Esophagus squamous epithelium (tissue), 5 donors: ENCODE data around the gene TMEM145. TPM values are rescaled to one million over a fixed set of nuclear protein-coding genes. Genes with fewer than 3 reads are reported as not detected.

Source experiments
- DNase-seq: peaks from one replicate; lab custom pipeline; 2025; lab: John Stamatoyannopoulos, UW
- H3K27ac ChIP-seq, 4 donors: fragments of 200-600 bp; sonication (generic); one replicate each; pipeline ENCODE4 v1.5.1; 2016 to 2019; ENCODE audit warnings: mild to moderate bottlenecking in 1 of 4
- H3K27me3 ChIP-seq, 4 donors: fragments of 200-600 bp; sonication (generic); 1 replicate in 3 of 4; 2 replicates in 1 of 4; pipeline versions ENCODE4 v1.5.1 to v1.6.0; 2017 to 2021; ENCODE audit warnings: antibody characterized with exemption in 1 of 4
- H3K36me3 ChIP-seq, 3 donors: fragments of 200-600 bp; sonication (generic); one replicate each; pipeline ENCODE4 v1.5.1; 2016 to 2019
- H3K4me1 ChIP-seq, 3 donors: fragments of 200-600 bp; sonication (generic); one replicate each; pipeline ENCODE4 v1.5.1; 2017 to 2019
- H3K4me3 ChIP-seq, 4 donors: fragments of 200-600 bp; sonication (generic); 1 replicate in 3 of 4; 2 replicates in 1 of 4; pipeline ENCODE4 v1.5.1; 2016 to 2019; ENCODE audit warnings: mild to moderate bottlenecking in 2 of 4, moderate library complexity in 1 of 4
- H3K9me3 ChIP-seq, 3 donors: fragments of 200-600 bp; sonication (generic); one replicate each; pipeline ENCODE4 v1.5.1; 2016 to 2019
- POLR2A ChIP-seq, 4 donors: fragments of 450-650 bp; IDR thresholded peaks; one replicate each; pipeline ENCODE4 v1.6.1; 2017; ENCODE audit warnings: antibody characterized with exemption in 4 of 4, mild to moderate bottlenecking in 4 of 4, moderate library complexity in 3 of 4
- WGBS, 2 donors: methylation state at CpG; one replicate each; pipeline ENCODE4 v1.1.5; 2018; 5-methylcytosine and 5-hydroxymethylcytosine counted together
- intact Hi-C: fragments of 100-400 bp; cut with DNase I; formaldehyde crosslinking; loops from one replicate; pipeline ENCODE4 v1.15.0; 2022
- total RNA-seq, 4 donors: library from RNA; depleted of rRNA; stranded (reverse); fragments of >200 nt; gene quantifications; one replicate each; pipeline ENCODE4 v1.1.0, GENCODE V29; 2016
- TF ChIP-seq, protein P1 (sequence below), 6 experiments: fragments of 450-650 bp in 4 of 6; fragments of 200-600 bp in 2 of 6; sonication (generic) in 2 of 6; IDR thresholded peaks; one replicate each; pipeline ENCODE4 v1.5.1; 2016 to 2019; ENCODE audit warnings: antibody characterized with exemption in 6 of 6, mild to moderate bottlenecking in 4 of 6, moderate library complexity in 4 of 6
- donor health status: DM: yes; HTN: yes; CAD: no.

Gene TMEM145
- total RNA-seq, 4 donors from 2014 or later: not detected

- Histone ChIP-seq H3K27me3 (peaks cover 0 to 62% (median 7%) of the 10 kb centered on the region in 4 donors), H3K36me3 (no peaks in the 10 kb centered on the region), H3K27ac (no peak overlapping the region), H3K9me3 (no peaks in the 10 kb centered on the region), H3K4me3 (no peak overlapping the region), H3K4me1 (peaks cover 8 to 15% (median 10%) of the 10 kb centered on the region in 3 donors)
- intact Hi-C loops: no loop called here
- 61 to 80% methylated on average over 1 to 2 of the region's 2 CpGs for WGBS, 2 donors
- no peak for TF ChIP-seq POLR2A (IDR thresholded peaks at IDR 0.05)
- TF ChIP-seq, protein P1, sequence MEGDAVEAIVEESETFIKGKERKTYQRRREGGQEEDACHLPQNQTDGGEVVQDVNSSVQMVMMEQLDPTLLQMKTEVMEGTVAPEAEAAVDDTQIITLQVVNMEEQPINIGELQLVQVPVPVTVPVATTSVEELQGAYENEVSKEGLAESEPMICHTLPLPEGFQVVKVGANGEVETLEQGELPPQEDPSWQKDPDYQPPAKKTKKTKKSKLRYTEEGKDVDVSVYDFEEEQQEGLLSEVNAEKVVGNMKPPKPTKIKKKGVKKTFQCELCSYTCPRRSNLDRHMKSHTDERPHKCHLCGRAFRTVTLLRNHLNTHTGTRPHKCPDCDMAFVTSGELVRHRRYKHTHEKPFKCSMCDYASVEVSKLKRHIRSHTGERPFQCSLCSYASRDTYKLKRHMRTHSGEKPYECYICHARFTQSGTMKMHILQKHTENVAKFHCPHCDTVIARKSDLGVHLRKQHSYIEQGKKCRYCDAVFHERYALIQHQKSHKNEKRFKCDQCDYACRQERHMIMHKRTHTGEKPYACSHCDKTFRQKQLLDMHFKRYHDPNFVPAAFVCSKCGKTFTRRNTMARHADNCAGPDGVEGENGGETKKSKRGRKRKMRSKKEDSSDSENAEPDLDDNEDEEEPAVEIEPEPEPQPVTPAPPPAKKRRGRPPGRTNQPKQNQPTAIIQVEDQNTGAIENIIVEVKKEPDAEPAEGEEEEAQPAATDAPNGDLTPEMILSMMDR (IDR thresholded peaks at IDR 0.05): no peak
- no peak for DNase-seq
Observed at GRCh38 chr19:42311657-42312056, 1.5 kb upstream of the TMEM145 start.

- Histone ChIP-seq H3K4me1 (peaks cover 8 to 15% (median 10%) of the 10 kb centered on the region in 3 donors), H3K9me3 (no peaks in the 10 kb centered on the region), H3K36me3 (no peaks in the 10 kb centered on the region), H3K4me3 (no peak overlapping the region), H3K27me3 (peaks cover 0 to 62% (median 7%) of the 10 kb centered on the region in 4 donors), H3K27ac (no peak overlapping the region)
- intact Hi-C loops: no loop called here
- no peak for DNase-seq
- 78 to 90% methylated on average over 1 to 2 of the region's 5 CpGs for WGBS, 2 donors
- no peak for TF ChIP-seq POLR2A (IDR thresholded peaks at IDR 0.05)
Observed at GRCh38 chr19:42312370-42312769, 739 bp upstream of the TMEM145 start.

- intact Hi-C loops: no loop called here
- Histone ChIP-seq H3K9me3 (no peaks in the 10 kb centered on the region), H3K27me3 (peaks cover 0 to 62% (median 7%) of the 10 kb centered on the region in 4 donors), H3K4me1 (peaks cover 8 to 15% (median 10%) of the 10 kb centered on the region in 3 donors), H3K36me3 (no peaks in the 10 kb centered on the region), H3K4me3 (peak overlapping the region in 1 of 4 donors; percentile 44), H3K27ac (no peak overlapping the region)
- TF ChIP-seq, protein P1 (IDR thresholded peaks at IDR 0.05): peak in 1 of 6 experiments; percentile 3
- no peak for TF ChIP-seq POLR2A (IDR thresholded peaks at IDR 0.05)
- WGBS, 2 donors: 22 to 25% methylated on average over 13 to 18 of the region's 26 CpGs
- DNase-seq: no peak
Observed at GRCh38 chr19:42313840-42314755, 989 bp downstream of the TMEM145 start.

GRCh38 chr19:42315024-42315423, 1.9 kb downstream of the TMEM145 start:
- intact Hi-C loops: no loop called here
- Histone ChIP-seq H3K9me3 (no peaks in the 10 kb centered on the region), H3K36me3 (no peaks in the 10 kb centered on the region), H3K4me3 (no peak overlapping the region), H3K27ac (no peak overlapping the region), H3K4me1 (peaks cover 8 to 15% (median 10%) of the 10 kb centered on the region in 3 donors), H3K27me3 (peaks cover 0 to 62% (median 7%) of the 10 kb centered on the region in 4 donors)
- no peak for DNase-seq
- TF ChIP-seq, protein P1 (IDR thresholded peaks at IDR 0.05): no peak
- no peak for TF ChIP-seq POLR2A (IDR thresholded peaks at IDR 0.05)
- WGBS, 2 donors: 76 to 77% methylated on average over 4 to 5 of the region's 5 CpGs

DNA sequence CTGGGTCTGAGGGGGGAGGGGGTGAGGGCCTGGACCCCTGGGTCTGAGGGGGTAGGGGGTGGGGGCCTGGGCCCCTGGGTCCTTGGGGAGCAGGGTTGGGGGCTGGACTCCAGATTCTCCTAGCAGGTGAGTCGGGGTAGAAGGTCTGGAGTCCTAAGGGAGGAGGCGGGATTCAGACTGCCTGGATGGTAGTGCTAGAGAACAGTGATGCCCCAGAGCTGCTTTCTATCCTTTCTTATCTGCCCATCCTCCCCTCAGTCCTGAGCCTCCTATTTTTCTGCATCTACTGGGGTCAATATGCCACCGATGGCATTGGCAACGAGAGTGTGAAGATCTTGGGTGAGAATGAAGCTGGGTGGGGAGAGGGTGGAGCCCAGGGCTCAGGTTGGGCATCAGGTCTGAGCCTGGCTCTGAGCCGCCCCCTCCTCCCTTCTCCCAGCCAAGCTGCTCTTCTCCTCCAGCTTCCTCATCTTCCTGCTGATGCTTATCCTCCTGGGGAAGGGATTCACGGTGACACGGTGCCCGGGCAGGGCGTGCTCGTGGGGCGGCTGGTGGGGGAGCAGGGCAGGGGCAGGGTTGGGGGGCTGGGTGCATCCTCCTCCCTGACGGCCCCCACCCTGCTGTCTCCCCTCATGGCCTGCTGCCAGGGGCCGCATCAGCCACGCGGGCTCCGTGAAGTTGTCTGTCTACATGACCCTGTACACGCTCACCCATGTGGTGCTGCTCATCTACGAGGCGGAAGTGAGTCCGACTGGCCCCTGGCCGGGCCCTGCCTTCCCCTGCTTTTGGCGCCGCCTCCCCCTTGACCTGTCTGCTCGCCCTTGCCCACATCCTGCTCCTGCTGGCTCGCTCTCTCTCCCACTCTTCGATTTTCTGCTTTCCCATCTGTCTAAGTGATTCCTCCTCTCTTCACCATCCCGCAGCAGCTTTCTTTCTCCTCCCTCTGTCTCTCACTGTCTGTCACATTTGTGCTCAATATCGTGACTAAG, 3.4 kb downstream of the TMEM145 start:
- H3K9me3 ChIP-seq: no peaks in the 10 kb centered on the region
- H3K36me3 ChIP-seq: no peaks in the 10 kb centered on the region
- peaks cover 0 to 49% (median 7%) of the 10 kb centered on the region in 4 donors for H3K27me3 ChIP-seq
- H3K27ac ChIP-seq: no peak overlapping the region
- no peak for DNase-seq
- intact Hi-C loops: no loop called here
- peaks cover 8 to 15% (median 10%) of the 10 kb centered on the region in 3 donors for H3K4me1 ChIP-seq
- no peak for TF ChIP-seq POLR2A (IDR thresholded peaks at IDR 0.05)
- TF ChIP-seq, protein P1 (IDR thresholded peaks at IDR 0.05): no peak
- WGBS, 2 donors: 37 to 44% methylated on average over 17 to 23 of the region's 28 CpGs
- H3K4me3 ChIP-seq: no peak overlapping the region
